CD4-positive, CD25-positive, alpha-beta regulatory T cell (primary cell): Measurements from ENCODE around the gene BSN. TPM values are rescaled to one million over a fixed set of nuclear protein-coding genes. Genes with fewer than 3 reads are reported as not detected.

Experiments used
- ATAC-seq, 2 donors: fragments of 150-1000 bp; cut with Tn5 transposase; one replicate each; pipeline ENCODE4 v1.10.0; 2021; ENCODE audit warnings: low read depth in 2 of 2, moderate number of reproducible peaks in 2 of 2, moderate library complexity in 1 of 2
- DNase-seq, 3 donors: peaks; one replicate each; pipeline versions ENCODE4 v3.0.0 to v3.0.0-alpha.2; 2012 to 2022; ENCODE audit warnings: mixed read lengths in 1 of 3
- H3K27ac ChIP-seq: one replicate; pipeline ENCODE4 v1.7.0; 2013; ENCODE audit warnings: mild to moderate bottlenecking, low read length; ENCODE audit not compliant: insufficient read depth, poor library complexity, severe bottlenecking
- H3K27me3 ChIP-seq: one replicate; pipeline ENCODE4 v1.7.0; 2013; ENCODE audit warnings: low read length; ENCODE audit not compliant: control insufficient read depth, insufficient read depth
- H3K36me3 ChIP-seq: one replicate; pipeline ENCODE4 v1.7.0; 2013; ENCODE audit warnings: mild to moderate bottlenecking, low read length, moderate library complexity; ENCODE audit not compliant: control insufficient read depth, insufficient read depth
- H3K4me1 ChIP-seq: 2 replicates; pipeline ENCODE4 v1.7.0; 2013; ENCODE audit warnings: mild to moderate bottlenecking, low read length; ENCODE audit not compliant: insufficient read depth, control insufficient read depth, poor library complexity, severe bottlenecking
- H3K4me3 ChIP-seq: one replicate; pipeline ENCODE4 v1.7.0; 2013; ENCODE audit warnings: low read depth, mild to moderate bottlenecking, low read length, moderate library complexity
- H3K9me3 ChIP-seq, 2 experiments: 1 replicate in 1 of 2; 2 replicates in 1 of 2; pipeline ENCODE4 v1.7.0; 2013; ENCODE audit warnings: low read length in 2 of 2, mild to moderate bottlenecking in 1 of 2, moderate library complexity in 1 of 2; ENCODE audit not compliant: control insufficient read depth in 2 of 2
- H3K27ac Mint-ChIP-seq, 3 donors: one replicate each; pipeline ENCODE4 v1.8.0; 2020 to 2022; ENCODE audit warnings: mild to moderate bottlenecking in 3 of 3, mixed read lengths in 3 of 3, moderate library complexity in 2 of 3
- H3K27me3 Mint-ChIP-seq: one replicate; pipeline ENCODE4 v1.8.0; 2022; ENCODE audit warnings: mild to moderate bottlenecking, mixed read lengths
- H3K36me3 Mint-ChIP-seq: one replicate; pipeline ENCODE4 v1.8.0; 2020; ENCODE audit warnings: mixed read lengths
- H3K4me1 Mint-ChIP-seq, 4 donors: one replicate each; pipeline ENCODE4 v1.8.0; 2020 to 2022; ENCODE audit warnings: mixed read lengths in 4 of 4, mild to moderate bottlenecking in 1 of 4
- H3K4me3 Mint-ChIP-seq, 4 donors: one replicate each; pipeline ENCODE4 v1.8.0; 2020 to 2022; ENCODE audit warnings: mild to moderate bottlenecking in 4 of 4, mixed read lengths in 4 of 4, moderate library complexity in 3 of 4
- H3K9me3 Mint-ChIP-seq, 7 donors: one replicate each; pipeline ENCODE4 v1.8.0; 2020 to 2022; ENCODE audit warnings: mixed read lengths in 7 of 7, mild to moderate bottlenecking in 3 of 7, moderate library complexity in 2 of 7
- polyA plus RNA-seq, 4 donors: library from polyadenylated mRNA; unstranded; fragments of 300-500 nt; fragmentation: Illumina TruSeq; gene quantifications; one replicate each; pipeline ENCODE4 v1.2.3, GENCODE V29; 2021
- total RNA-seq: library from RNA; stranded (reverse); gene quantifications from one replicate; pipeline ENCODE4 v1.2.3, GENCODE V29; 2022

Gene BSN
- total and polyA plus RNA-seq, 5 donors from 2014 or later: 0.12 TPM; not detected in 4

DNA sequence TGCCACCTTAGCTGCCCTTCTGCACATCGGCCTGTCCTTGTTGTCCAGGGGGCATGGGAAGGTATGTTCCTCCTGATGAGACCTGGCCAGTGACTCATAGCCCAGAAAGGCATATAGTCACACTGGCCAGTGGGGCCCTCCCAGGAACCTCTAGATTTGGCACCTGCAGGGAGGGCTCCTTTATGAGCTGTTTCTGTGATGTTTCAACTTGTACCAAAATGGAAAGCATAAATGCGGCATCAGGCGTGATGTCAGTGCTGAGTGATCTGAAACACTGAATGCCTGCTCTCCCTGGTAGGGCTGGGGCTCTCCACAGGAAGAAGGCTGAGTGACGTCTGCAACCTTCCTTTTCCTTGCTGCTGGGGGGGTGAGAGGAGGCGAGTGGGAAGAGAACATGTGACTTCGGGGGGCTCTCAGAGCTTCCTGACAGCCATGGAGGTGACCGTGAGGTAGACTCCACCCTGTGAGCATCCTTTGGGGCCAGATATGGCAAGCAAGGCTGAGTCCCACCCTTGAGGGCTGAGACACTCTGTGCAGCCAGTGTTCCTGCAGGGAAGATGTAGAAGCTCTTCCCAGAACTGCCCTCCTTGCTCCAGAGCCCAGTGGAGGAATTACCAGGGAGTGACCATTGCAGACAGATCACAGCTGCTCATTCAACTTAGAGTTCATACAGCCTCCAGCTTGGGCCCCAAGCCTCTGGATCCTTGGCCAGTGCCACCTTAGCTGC, 82.8 kb downstream of the BSN start:
- peaks cover 0 to 2% (median 0%) of the 10 kb centered on the region in 4 donors for H3K4me1 Mint-ChIP-seq
- no peak overlapping the region for H3K27ac Mint-ChIP-seq
- no peaks in the 10 kb centered on the region for H3K36me3 Mint-ChIP-seq

GRCh38 chr3:49638445-49638844, 84.2 kb downstream of the BSN start:
- H3K4me3 Mint-ChIP-seq: no peak overlapping the region
- DNase-seq (no peak), ATAC-seq (no peak)
- H3K9me3 Mint-ChIP-seq: no peaks in the 10 kb centered on the region
- no peaks in the 10 kb centered on the region for H3K36me3 ChIP-seq
- H3K9me3 ChIP-seq: no peaks in the 10 kb centered on the region
- peaks cover 0 to 2% (median 0%) of the 10 kb centered on the region in 4 donors for H3K4me1 Mint-ChIP-seq
- H3K4me1 ChIP-seq: no peaks in the 10 kb centered on the region
- no peaks in the 10 kb centered on the region for H3K36me3 Mint-ChIP-seq
- no peak overlapping the region for H3K27ac Mint-ChIP-seq
- H3K27me3 Mint-ChIP-seq: peaks cover 4% of the 10 kb centered on the region
- no peaks in the 10 kb centered on the region for H3K27me3 ChIP-seq
- H3K27ac ChIP-seq: no peak overlapping the region
- no peak overlapping the region for H3K4me3 ChIP-seq

More for the DNA sequence above, 82.8 kb downstream of the BSN start:
- no peak overlapping the region for H3K4me3 ChIP-seq
- no peaks in the 10 kb centered on the region for H3K27me3 ChIP-seq
- H3K9me3 ChIP-seq: no peaks in the 10 kb centered on the region
- H3K9me3 Mint-ChIP-seq: no peaks in the 10 kb centered on the region
- no peaks in the 10 kb centered on the region for H3K4me1 ChIP-seq
- no peak overlapping the region for H3K27ac ChIP-seq
- ATAC-seq (no peak), DNase-seq (no peak)
- no peak overlapping the region for H3K4me3 Mint-ChIP-seq
- H3K27me3 Mint-ChIP-seq: peaks cover 4% of the 10 kb centered on the region
- H3K36me3 ChIP-seq: no peaks in the 10 kb centered on the region

- Mint-ChIP-seq H3K4me3 (no peak overlapping the region), H3K9me3 (no peaks in the 10 kb centered on the region), H3K36me3 (no peaks in the 10 kb centered on the region), H3K4me1 (peaks cover 0 to 2% (median 0%) of the 10 kb centered on the region in 4 donors), H3K27ac (no peak overlapping the region), H3K27me3 (peaks cover 4% of the 10 kb centered on the region)
- Histone ChIP-seq H3K27me3 (no peaks in the 10 kb centered on the region), H3K4me1 (no peaks in the 10 kb centered on the region), H3K4me3 (no peak overlapping the region), H3K36me3 (no peaks in the 10 kb centered on the region), H3K27ac (no peak overlapping the region), H3K9me3 (no peaks in the 10 kb centered on the region)
- DNase-seq (no peak), ATAC-seq (no peak)
Observed at GRCh38 chr3:49639551-49639950, 85.3 kb downstream of the BSN start.

GRCh38 chr3:49641292-49641691, 87.0 kb downstream of the BSN start:
- H3K36me3 Mint-ChIP-seq: no peaks in the 10 kb centered on the region
- no peaks in the 10 kb centered on the region for H3K4me1 ChIP-seq
- H3K9me3 Mint-ChIP-seq: no peaks in the 10 kb centered on the region
- no peak for DNase-seq
- no peak overlapping the region for H3K27ac ChIP-seq
- H3K4me3 Mint-ChIP-seq: no peak overlapping the region
- H3K4me1 Mint-ChIP-seq: peaks cover 0 to 2% (median 0%) of the 10 kb centered on the region in 4 donors
- peaks cover 4% of the 10 kb centered on the region for H3K27me3 Mint-ChIP-seq
- H3K36me3 ChIP-seq: no peaks in the 10 kb centered on the region
- H3K4me3 ChIP-seq: no peak overlapping the region
- no peaks in the 10 kb centered on the region for H3K9me3 ChIP-seq
- no peak for ATAC-seq
- H3K27ac Mint-ChIP-seq: no peak overlapping the region
- H3K27me3 ChIP-seq: no peaks in the 10 kb centered on the region

GRCh38 chr3:49641921-49642707, 87.8 kb downstream of the BSN start:
- H3K27me3 Mint-ChIP-seq: peaks cover 5% of the 10 kb centered on the region
- no peaks in the 10 kb centered on the region for H3K27me3 ChIP-seq
- no peaks in the 10 kb centered on the region for H3K4me1 ChIP-seq
- no peaks in the 10 kb centered on the region for H3K36me3 Mint-ChIP-seq
- no peaks in the 10 kb centered on the region for H3K36me3 ChIP-seq
- H3K4me3 Mint-ChIP-seq: no peak overlapping the region
- H3K4me1 Mint-ChIP-seq: no peaks in the 10 kb centered on the region
- no peak overlapping the region for H3K4me3 ChIP-seq
- no peak overlapping the region for H3K27ac ChIP-seq
- ATAC-seq: no peak
- H3K9me3 Mint-ChIP-seq: no peaks in the 10 kb centered on the region
- no peak for DNase-seq
- no peaks in the 10 kb centered on the region for H3K9me3 ChIP-seq
- no peak overlapping the region for H3K27ac Mint-ChIP-seq

- no peaks in the 10 kb centered on the region for H3K9me3 ChIP-seq
- Mint-ChIP-seq H3K9me3 (peaks cover 0 to 2% (median 0%) of the 10 kb centered on the region in 7 donors), H3K36me3 (no peaks in the 10 kb centered on the region), H3K4me3 (no peak overlapping the region), H3K27me3 (peaks cover 5% of the 10 kb centered on the region), H3K4me1 (no peaks in the 10 kb centered on the region), H3K27ac (no peak overlapping the region)
- H3K27ac ChIP-seq: no peak overlapping the region
- H3K4me3 ChIP-seq: no peak overlapping the region
- DNase-seq (no peak), ATAC-seq (no peak)
- H3K27me3 ChIP-seq: no peaks in the 10 kb centered on the region
- no peaks in the 10 kb centered on the region for H3K36me3 ChIP-seq
- H3K4me1 ChIP-seq: no peaks in the 10 kb centered on the region
Observed at GRCh38 chr3:49642708-49643145, 88.5 kb downstream of the BSN start.

DNA sequence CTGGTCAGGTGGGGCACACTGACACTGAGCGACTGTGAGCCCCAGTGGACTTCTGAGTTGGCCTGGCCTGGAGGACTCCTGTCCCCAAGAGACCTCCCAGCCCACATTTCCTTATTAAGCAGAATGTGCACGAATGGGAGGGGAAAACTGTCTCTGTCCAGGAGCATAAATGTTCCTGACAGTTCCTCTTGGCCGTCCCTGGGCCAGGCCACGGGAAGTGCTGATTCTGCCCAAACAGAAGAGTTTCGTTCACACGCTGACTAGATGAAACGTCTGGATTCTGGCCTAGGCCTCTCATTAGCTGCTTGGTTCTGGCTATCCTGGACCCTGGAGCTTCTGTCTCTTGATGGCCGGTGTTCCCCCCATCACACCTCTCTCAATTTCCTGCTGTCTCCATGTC, 90.4 kb downstream of the BSN start:
- H3K4me3 Mint-ChIP-seq: no peak overlapping the region
- H3K36me3 Mint-ChIP-seq: no peaks in the 10 kb centered on the region
- Histone ChIP-seq H3K4me3 (no peak overlapping the region), H3K9me3 (no peaks in the 10 kb centered on the region), H3K4me1 (no peaks in the 10 kb centered on the region), H3K36me3 (no peaks in the 10 kb centered on the region), H3K27ac (no peak overlapping the region), H3K27me3 (no peaks in the 10 kb centered on the region)
- peaks cover 5% of the 10 kb centered on the region for H3K27me3 Mint-ChIP-seq
- DNase-seq (no peak), ATAC-seq (no peak)
- no peaks in the 10 kb centered on the region for H3K4me1 Mint-ChIP-seq
- H3K27ac Mint-ChIP-seq: no peak overlapping the region
- H3K9me3 Mint-ChIP-seq: peaks cover 0 to 2% (median 0%) of the 10 kb centered on the region in 7 donors
